ENCODE results near the gene XIRP1. TPM values are rescaled to one million over a fixed set of nuclear protein-coding genes. Genes with fewer than 3 reads are reported as not detected.
A peak's percentile ranks its signal among the peaks of the same experiment; 100 is the strongest.

The XIRP1 gene
- total and polyA plus RNA-seq, 7 donors = 0.25 to 1.2 (median 0.62) TPM; not detected in 3

- no peak overlapping the region for H3K27ac ChIP-seq
- 95 to 97% methylated on average over 4 of the region's 4 CpGs for WGBS, 2 donors
- intact Hi-C loops (cut with DNase I) = no loop called here
- H3K4me1 ChIP-seq = no peaks in the 10 kb centered on the region
- H3K27me3 ChIP-seq = no peaks in the 10 kb centered on the region
- no peaks in the 10 kb centered on the region for H3K36me3 ChIP-seq
- DNase-seq = peak; percentile 29
- TF ChIP-seq EP300 (IDR thresholded peaks at IDR 0.05) = no peak
- TF ChIP-seq POLR2AphosphoS5 (IDR thresholded peaks at IDR 0.05) = no peak
- TF ChIP-seq CTCF (IDR thresholded peaks at IDR 0.05) = no peak
- no peak for TF ChIP-seq POLR2A (IDR thresholded peaks at IDR 0.05)
- no peak overlapping the region for H3K4me3 ChIP-seq
- H3K9me3 ChIP-seq = no peaks in the 10 kb centered on the region
Observed at GRCh38 chr3:39170461-39170860, 21.9 kb downstream of the XIRP1 start.

GRCh38 chr3:39169712-39170111 lies 22.7 kb downstream of the XIRP1 start:
- DNase-seq = no peak
- Histone ChIP-seq H3K27me3 (no peaks in the 10 kb centered on the region), H3K27ac (no peak overlapping the region), H3K4me1 (no peaks in the 10 kb centered on the region), H3K9me3 (no peaks in the 10 kb centered on the region), H3K36me3 (no peaks in the 10 kb centered on the region), H3K4me3 (no peak overlapping the region)
- TF ChIP-seq POLR2AphosphoS5 (IDR thresholded peaks at IDR 0.05) = no peak
- no peak for TF ChIP-seq POLR2A (IDR thresholded peaks at IDR 0.05)
- TF ChIP-seq EP300 (IDR thresholded peaks at IDR 0.05) = no peak
- TF ChIP-seq CTCF (IDR thresholded peaks at IDR 0.05) = no peak
- 65 to 79% methylated on average over 1 of the region's 1 CpG for WGBS, 2 donors
- intact Hi-C loops (cut with DNase I) = no loop called here

GRCh38 chr3:39168156-39168780 lies 24.1 kb downstream of the XIRP1 start:
- Histone ChIP-seq H3K9me3 (no peaks in the 10 kb centered on the region), H3K4me1 (no peaks in the 10 kb centered on the region), H3K4me3 (no peak overlapping the region), H3K36me3 (no peaks in the 10 kb centered on the region), H3K27me3 (no peaks in the 10 kb centered on the region), H3K27ac (no peak overlapping the region)
- intact Hi-C loops (cut with DNase I) = no loop called here
- peak; percentile 21 for DNase-seq
- TF ChIP-seq POLR2AphosphoS5 (IDR thresholded peaks at IDR 0.05) = no peak
- no peak for TF ChIP-seq EP300 (IDR thresholded peaks at IDR 0.05)
- no peak for TF ChIP-seq CTCF (IDR thresholded peaks at IDR 0.05)
- TF ChIP-seq POLR2A (IDR thresholded peaks at IDR 0.05) = no peak
- WGBS, 2 donors = 94 to 95% methylated on average over 5 of the region's 5 CpGs

GRCh38 chr3:39166932-39167532 lies 25.4 kb downstream of the XIRP1 start:
- intact Hi-C loops (cut with DNase I) = no loop called here
- peak; percentile 78 for DNase-seq
- no peaks in the 10 kb centered on the region for H3K9me3 ChIP-seq
- H3K27me3 ChIP-seq = no peaks in the 10 kb centered on the region
- H3K4me1 ChIP-seq = no peaks in the 10 kb centered on the region
- no peak overlapping the region for H3K4me3 ChIP-seq
- TF ChIP-seq POLR2AphosphoS5 (IDR thresholded peaks at IDR 0.05) (peak in 2 of 4 donors; percentile 15 to 37), EP300 (IDR thresholded peaks at IDR 0.05) (no peak)
- WGBS, 2 donors = 81% methylated on average over 1 of the region's 1 CpG
- peak overlapping the region in 1 of 4 donors; percentile 32 for H3K27ac ChIP-seq
- H3K36me3 ChIP-seq = no peaks in the 10 kb centered on the region

- no peak for DNase-seq
- H3K4me3 ChIP-seq = no peak overlapping the region
- no peak for TF ChIP-seq EP300 (IDR thresholded peaks at IDR 0.05)
- H3K27ac ChIP-seq = peak overlapping the region in 1 of 4 donors; percentile 32
- no peaks in the 10 kb centered on the region for H3K27me3 ChIP-seq
- intact Hi-C loops (cut with DNase I) = no loop called here
- H3K4me1 ChIP-seq = no peaks in the 10 kb centered on the region
- H3K36me3 ChIP-seq = no peaks in the 10 kb centered on the region
- WGBS, 2 donors = 77 to 79% methylated on average over 3 of the region's 3 CpGs
- H3K9me3 ChIP-seq = no peaks in the 10 kb centered on the region
Observed at GRCh38 chr3:39166134-39166710, 26.2 kb downstream of the XIRP1 start.
